ENCODE measurements around the gene CRTC3. TPM values are rescaled to one million over a fixed set of nuclear protein-coding genes. Genes with fewer than 3 reads are reported as not detected.
"Not testable (repeated sequence)": the region's sequence is repeated elsewhere in the genome, so short reads cannot be mapped to it uniquely, and the experiment has no call there.

Gene CRTC3
- polyA plus RNA-seq, 4 donors, result 29.4 to 44.9 (median 30.9) TPM

GRCh38 chr15:90618330-90619125, 88.8 kb downstream of the CRTC3 start:
- no peak for DNase-seq (ENCODE audit: low read depth in 4 of 4, low spot score in 3 of 4)

DNA sequence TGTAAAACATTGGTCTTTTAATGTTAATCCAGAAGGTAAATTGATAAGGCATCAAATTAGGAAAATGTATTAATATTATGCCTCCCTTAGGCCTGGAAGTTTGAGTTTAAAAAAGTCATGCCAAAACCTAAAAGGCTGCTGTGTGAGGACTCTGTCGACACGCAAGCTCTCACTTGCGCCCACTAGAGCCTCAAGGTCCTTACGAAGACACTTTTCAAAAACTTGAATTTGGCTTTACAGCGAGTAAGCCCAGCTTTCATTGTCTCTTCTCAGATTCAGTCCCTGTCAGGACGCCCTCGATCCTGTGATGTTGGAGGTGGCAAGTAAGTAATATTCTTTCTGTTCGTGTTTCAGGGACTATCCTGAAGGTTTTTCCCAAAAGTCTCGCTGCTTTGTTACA, 89.7 kb downstream of the CRTC3 start:
- no peak for DNase-seq (ENCODE audit: low read depth in 4 of 4, low spot score in 3 of 4)

- no peak for DNase-seq (ENCODE audit: low read depth in 4 of 4, low spot score in 3 of 4)
These were observed 90.2 kb downstream of the CRTC3 start for GRCh38 chr15:90619939-90620338.

DNA sequence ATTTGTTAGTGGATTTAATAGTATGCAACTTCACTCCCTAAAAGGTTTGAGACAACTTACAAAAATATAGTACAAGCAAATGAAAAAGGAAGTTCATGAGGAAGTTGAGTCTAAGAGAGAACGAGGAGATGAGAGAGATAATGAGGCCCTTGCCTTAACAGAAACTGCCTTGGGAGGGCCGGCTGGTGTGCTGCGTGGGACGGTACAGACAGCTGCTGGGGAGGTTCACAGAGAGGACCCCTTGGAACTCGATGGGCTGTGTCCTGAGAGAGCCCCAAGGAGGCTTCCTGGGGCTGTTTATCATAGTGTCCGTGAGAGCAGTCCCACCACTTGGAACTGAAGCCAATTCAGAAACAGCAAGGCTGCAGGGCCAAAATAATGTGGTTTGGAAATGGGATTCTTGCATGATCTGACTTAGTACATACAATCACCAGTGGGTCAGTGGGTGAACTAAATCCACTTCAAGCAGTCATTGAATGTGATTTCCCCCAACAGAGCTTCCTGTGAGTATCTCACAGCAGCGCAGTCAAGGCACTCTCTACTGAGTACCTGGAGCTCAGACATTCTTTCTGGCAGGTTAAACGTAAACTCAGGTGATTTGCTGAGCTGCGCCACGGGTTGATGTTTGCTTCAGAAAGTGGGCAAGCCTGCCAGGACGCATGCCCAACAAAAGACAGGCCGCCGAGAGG, 90.8 kb downstream of the CRTC3 start:
- peak in 1 of 4 donors; percentile 16 for DNase-seq (ENCODE audit: low read depth in 4 of 4, low spot score in 3 of 4)

GRCh38 chr15:90623854-90624253, 94.1 kb downstream of the CRTC3 start:
- no peak for DNase-seq (ENCODE audit: low read depth in 4 of 4, low spot score in 3 of 4)

GRCh38 chr15:90624278-90624981, 94.7 kb downstream of the CRTC3 start:
- no peak for DNase-seq (ENCODE audit: low read depth in 4 of 4, low spot score in 3 of 4)

GRCh38 chr15:90625037-90625436, 95.3 kb downstream of the CRTC3 start:
- DNase-seq (ENCODE audit: low read depth in 4 of 4, low spot score in 3 of 4), result no peak

GRCh38 chr15:90629217-90629616, 99.5 kb downstream of the CRTC3 start:
- DNase-seq (ENCODE audit: low read depth in 4 of 4, low spot score in 3 of 4), result no peak

- no peak for DNase-seq (ENCODE audit: low read depth in 4 of 4, low spot score in 3 of 4)
These were observed 103.6 kb downstream of the CRTC3 start for GRCh38 chr15:90633360-90633759.

GRCh38 chr15:90636993-90637392, 107.3 kb downstream of the CRTC3 start:
- not testable (repeated sequence) for DNase-seq (ENCODE audit: low read depth in 4 of 4, low spot score in 3 of 4)

DNA sequence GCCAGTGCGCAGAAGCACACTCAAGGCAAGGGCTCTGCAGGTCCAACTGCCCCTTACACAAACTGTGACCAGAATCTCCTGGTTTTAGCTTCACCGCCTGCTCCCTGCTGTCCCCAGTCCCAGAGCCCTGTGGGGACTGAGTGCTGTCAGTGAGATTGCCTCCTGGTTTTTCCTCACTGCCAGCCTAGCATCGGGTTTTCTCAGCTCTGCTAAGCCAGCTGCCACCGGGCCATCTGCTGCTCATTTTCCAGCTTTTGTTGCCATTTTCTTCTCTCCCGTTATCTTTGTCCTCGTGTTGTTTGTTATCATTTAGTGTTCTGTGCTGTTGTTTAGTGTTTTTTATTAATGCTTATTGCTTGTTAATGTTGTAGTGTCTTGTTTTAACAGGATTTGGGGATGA, 108.0 kb downstream of the CRTC3 start:
- DNase-seq (ENCODE audit: low read depth in 4 of 4, low spot score in 3 of 4), result no peak

DNA sequence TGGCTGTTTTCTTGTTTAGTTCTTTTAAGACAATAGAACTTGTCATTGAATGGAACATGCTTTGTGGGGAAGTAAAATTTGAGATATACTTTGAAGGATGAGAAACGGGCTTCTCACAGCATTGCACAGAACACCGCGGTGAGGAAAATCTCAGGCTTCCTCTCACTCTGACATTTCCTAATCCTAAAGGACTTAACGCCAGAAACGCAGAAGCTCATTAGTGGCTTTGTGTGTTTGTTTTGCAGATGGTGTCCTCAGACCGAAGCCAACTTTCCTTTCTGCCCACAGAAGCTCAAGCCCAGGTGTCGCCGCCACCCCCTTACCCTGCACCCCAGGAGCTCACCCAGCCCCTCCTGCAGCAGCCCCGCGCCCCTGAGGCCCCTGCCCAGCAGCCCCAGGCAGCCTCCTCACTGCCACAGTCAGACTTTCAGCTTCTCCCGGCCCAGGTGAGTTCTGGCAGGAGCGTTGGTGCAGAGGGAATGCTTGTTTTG, 108.5 kb downstream of the CRTC3 start:
- DNase-seq (ENCODE audit: low read depth in 4 of 4, low spot score in 3 of 4), result no peak

GRCh38 chr15:90638963-90639362, 109.2 kb downstream of the CRTC3 start:
- DNase-seq (ENCODE audit: low read depth in 4 of 4, low spot score in 3 of 4), result no peak

- DNase-seq (ENCODE audit: low read depth in 4 of 4, low spot score in 3 of 4), result no peak
These were observed 111.1 kb downstream of the CRTC3 start for GRCh38 chr15:90640862-90641261.

DNA sequence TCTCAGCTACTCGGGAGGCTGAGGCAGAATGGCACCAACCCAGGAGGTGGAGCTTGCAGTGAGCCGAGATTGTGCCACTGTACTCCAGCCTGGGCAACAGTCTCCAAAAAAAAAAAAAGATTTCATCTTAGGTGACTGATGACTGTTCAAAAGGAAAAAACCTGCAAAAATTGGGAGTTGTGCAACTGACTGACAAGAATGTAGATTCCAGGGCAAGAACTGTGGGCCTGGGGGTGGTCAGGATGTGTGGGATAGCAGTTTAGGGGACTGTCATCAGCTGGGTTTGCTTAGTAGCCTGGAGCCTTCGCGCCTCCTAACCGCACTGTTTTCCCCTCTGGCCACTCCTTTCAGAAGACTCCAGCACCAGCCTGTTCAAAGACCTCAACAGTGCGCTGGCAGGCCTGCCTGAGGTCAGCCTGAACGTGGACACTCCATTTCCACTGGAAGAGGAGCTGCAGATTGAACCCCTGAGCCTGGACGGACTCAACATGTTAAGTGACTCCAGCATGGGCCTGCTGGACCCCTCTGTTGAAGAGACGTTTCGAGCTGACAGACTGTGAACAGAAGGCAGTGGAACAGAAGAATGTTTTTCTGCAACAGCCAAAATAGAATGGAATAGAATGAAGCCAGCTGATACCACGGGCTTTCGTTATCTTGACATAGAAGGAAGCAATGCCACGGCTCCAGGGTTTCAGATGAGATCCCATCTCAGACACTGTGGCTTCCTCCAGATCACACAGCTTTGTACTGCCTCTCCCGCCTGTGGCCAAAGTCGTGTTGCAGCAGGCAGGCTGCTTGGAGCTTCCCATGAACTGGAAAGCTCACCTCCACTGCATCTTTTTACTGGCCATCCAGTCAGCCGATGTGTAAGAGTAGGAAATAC, 112.1 kb downstream of the CRTC3 start:
- no peak for DNase-seq (ENCODE audit: low read depth in 4 of 4, low spot score in 3 of 4)

DNA sequence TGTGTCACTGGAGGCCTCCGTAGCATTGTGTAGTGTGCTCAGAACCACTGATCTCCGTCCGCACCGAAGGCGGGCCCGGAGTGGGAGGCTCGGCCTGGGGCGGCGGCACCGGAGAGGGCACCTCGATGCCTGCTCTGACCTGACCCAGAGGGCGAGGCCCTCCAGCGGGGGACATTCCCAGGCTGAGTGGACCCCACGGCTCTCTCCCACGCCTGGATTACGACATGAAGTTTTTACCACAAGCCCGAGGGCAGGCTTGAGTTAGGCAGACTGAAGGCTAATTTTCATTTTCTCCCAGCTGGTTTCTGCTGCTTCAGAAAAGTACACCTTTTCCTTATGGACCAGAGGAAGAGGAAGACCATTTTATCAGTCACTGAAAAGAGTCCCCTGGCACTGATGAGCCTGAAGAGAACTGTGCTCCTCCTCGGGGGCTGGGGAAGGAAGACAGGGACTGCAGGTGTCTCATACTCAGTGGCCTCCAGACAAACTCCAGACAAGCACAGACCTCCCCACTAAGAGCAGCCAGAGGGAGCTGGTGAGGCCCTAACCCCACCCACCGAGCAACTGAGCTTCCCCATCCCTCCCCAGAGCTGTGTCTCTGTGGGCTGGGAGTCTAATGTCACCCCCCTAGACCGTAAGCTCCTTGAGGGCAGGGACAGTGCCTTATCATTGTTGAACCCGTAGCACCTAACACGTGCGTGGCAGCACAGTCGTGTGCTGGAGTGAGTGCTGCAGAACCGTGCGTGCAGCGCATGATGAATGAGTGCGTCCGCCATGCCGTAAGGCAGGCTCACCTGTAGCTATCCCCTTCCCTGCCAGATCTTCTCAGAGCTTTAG, 113.0 kb downstream of the CRTC3 start:
- no peak for DNase-seq (ENCODE audit: low read depth in 4 of 4, low spot score in 3 of 4)

DNA sequence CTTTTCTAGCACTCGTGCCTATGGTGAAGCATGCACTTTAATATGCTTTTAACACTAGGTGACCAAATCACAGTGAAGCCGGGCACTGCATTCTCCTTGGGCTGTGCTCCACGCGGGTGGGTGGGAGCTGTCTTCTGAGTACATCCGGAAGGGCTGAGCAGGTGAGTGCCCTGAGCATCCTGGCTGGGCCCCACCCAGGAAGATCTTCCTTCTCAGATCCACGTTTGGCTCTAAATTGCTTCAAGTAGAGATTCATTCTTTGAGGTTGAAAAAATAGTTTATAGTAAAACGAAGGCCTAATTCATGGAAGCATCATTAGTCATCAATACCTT, 113.5 kb downstream of the CRTC3 start:
- DNase-seq (ENCODE audit: low read depth in 4 of 4, low spot score in 3 of 4), result no peak

DNA sequence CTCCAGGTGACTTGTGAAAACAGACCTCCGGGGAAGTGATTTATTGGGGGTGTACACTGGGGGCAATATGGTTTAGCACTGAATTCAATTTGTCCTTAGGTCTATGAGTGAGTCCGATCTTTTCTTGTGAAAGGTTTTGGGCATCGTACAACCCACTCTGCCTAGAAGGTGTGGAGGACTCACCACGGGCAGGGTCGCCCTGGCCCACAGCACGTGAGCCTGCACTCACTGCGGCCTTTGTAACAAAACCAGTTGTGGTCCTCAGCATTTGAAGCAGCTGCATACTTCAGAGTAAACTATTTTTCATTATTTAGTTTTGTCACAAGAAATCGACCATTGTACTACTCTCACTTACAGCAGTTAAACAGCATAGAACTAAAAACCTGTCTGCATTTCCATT, 114.8 kb downstream of the CRTC3 start:
- DNase-seq (ENCODE audit: low read depth in 4 of 4, low spot score in 3 of 4), result no peak

- no peak for DNase-seq (ENCODE audit: low read depth in 4 of 4, low spot score in 3 of 4)
These were observed 115.4 kb downstream of the CRTC3 start for GRCh38 chr15:90644952-90645725.
